ENCODE results near the gene TCF20.

The TCF20 gene

DNA sequence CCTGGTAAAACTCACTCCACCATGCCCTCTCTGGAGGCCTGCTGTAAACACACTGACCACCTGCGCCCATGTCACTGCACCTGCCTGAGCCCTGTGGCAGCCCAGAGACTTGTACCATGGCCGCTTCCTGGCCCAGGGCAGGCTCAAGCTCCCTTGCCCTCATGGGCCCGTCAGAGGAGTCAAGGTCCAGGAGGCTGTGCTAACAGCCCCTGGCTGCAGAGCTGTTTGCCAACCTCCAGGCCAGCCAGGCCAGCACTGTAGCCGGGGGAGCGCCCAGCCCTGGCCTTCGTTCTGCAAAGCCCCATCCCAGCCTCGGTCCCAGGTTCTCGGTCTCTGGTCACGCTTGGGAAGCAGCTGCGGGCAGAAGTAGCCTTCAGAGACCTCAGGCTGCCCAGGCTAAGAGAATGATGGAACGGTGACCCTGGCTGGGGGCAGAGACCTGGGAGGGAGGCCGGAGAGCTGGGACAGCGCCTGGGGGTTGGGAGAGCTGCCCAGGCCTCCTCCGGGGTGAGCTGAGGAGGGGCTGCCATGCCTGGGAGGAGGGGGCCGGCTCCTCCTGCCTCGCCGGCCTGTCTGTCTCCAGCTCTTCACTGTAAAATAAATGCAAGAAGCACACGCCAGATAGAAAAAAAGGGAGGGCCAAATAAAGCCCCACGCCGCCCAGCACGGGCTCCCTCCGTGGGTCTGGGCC is 11.9 kb upstream of the TCF20 start:
- DNase-seq (ENCODE audit: low read depth, low spot score) = no peak

DNA sequence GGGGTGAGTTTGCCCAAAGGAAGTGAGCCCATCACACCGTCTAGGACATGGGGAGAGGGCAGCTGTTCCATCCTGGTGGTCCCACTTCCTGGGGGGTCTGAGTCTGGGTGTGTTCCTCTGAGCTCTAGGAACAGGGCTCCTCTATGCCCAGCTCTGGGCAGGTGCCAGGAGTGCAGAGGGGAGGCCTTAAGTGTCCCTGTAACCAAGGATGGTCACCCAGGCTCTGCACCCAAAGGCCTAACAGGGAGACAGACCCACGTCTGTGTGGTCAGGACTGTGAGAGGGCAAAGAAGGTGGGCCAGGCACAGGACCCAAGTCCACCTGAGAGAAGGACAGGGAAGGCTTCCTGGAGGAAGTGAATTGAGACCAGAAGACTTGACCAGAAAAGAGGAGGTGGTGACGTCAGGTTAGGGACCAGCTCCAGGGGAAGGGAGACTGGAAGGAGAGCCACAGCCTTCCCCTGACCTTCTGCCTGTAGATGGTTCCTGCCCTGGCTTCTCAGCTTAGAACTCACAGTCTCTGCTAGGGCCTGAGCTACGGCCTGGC is 11.3 kb upstream of the TCF20 start:
- no peak for DNase-seq (ENCODE audit: low read depth, low spot score)

DNA sequence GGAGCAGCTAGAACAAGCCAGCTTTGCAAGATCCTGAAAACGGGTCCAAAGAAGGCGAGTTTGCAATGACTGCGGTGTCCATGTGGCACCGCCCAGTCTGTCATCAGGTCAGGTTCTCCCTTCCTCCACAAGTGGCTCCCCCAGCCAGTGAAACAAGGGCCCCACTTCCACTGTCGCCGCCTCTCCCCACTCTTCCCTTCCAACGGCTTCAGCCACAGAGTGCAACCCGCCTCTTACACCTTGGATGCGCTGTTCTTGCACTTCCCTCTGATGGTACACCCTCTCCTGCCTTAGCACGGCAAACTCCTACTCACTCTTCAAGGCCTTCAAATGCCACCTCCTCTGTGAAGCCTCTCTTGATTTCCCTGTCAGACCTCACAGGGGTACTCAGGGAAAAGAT is 10.8 kb upstream of the TCF20 start:
- no peak for DNase-seq (ENCODE audit: low read depth, low spot score)

DNA sequence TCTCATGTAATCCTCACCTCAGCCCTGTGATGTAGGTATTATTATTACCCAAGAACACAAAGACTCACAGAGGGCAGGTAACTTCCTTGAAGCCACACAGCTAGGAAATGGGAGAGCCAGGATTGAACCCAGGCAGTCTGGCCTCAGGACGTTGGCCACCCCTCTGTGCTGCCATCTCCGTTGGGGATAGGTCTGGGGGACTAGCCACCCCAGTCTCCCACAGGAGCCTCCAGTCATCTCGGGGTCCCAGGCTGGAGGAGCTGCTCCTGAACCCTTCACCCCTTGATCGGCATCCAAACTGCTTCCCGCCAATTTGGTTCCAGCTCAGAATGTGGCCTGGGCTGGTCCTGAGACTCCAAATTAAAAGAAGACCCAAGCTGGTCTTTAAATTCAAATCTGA is 10.4 kb upstream of the TCF20 start:
- DNase-seq (ENCODE audit: low read depth, low spot score) = no peak

DNA sequence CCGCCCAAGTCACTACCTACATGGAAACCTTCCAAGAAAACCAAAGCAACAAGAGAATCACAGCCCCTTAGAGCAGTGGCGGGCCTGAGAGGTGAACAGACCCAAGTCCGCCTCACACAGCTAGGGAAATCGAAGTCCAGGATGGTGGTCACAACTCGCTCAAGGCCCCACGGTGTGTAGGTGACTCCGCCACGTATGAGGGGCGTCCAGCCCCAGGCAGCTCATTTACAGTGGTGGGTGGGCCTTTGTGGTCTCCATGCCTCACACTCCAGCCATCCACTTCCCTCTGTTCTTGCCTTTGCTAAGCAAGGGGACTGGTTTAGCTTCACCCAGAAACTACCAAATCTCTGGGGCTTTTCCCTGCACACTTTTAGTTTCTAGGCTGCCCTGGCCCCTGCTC is 9.7 kb upstream of the TCF20 start:
- no peak for DNase-seq (ENCODE audit: low read depth, low spot score)

DNA sequence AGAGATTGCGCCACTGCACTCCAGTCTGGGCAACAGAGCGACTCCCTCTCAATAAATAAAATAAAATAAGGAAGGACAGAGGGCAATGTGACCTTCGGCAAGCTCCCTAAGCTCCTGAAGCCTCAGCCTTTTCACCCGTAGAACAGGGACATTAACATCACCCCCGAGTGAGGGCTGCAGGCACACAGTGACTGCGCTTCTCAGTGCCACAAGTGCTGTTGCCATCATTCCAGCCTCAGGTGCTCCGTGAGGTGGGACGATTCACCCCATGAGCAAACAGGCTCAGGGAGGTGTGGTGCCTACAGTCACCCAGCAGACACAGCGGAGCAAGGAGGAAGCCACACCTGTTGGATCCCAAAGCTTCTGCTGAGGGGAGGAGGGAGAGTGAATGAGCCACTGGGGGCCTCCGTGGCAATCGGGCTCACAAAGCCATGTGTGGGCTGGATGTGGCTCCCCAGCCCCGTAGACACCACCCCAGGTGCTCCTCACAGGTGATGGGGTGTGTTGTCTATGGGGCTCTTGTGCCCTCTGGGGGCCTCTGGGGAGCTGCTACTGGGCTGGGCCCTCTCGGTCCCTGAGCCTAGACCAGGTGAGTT is 9.1 kb upstream of the TCF20 start:
- DNase-seq (ENCODE audit: low read depth, low spot score) = no peak

DNA sequence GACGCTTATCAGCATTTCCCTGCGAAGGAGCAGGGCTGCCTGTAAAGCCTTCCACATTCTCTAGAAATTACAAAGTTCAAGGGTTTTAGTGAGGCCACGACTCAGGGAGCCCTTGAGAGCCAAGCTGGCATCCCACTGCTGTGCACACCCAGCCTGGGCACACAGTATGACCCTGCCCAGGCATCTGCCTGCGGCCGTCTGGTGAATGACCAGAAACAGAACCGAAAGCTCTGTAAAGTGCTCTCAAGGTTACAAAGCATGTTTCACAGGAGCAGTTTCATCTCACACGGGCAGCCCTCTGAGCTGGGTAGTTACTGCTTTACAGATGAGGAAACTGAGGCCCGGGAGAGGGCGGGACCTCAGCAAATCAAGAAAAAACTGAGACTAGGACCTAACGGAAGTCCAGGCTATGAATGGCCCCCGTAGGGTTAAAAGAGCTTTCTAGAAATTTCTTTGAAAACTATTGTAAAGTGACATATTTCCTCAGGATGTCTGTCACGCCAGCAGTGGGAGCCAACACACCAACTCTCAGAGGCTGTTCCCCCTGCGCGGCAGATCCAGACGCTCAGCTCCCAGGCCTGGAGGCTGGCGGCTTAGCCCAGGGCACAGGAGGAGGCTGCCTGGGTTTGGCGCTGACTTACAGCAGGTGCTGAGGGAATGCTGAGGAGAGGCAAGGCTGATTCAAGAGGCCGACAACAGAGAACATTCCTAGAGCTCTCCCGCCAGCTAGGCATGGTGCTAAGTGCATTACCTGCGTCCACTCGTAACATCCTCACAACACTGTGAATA is 7.7 kb upstream of the TCF20 start:
- peak; percentile 81 for DNase-seq (ENCODE audit: low read depth, low spot score)

DNA sequence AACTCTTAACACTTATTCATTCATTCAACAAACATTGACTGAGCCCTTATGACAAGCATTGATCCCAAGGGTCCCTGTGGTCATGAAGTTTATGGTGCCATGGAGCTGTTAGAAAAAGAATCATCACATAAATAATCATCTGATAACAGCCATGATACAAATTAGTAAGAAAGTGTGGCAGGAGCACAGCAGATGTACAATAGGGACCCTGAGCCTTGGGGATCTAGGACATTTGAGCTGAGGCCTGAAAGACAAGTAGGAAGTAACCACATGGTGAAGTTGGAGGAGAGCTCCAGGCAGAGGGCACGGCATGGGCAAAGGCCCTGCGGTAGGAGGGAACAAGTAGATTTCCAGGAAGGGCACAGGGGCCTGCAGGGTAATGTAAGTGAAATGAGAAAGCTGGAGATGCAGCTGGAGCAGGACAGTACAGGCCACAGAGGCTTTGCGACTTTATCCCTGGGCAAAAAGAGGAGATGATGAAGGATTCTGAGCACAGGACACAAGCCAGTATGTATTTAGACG is 6.8 kb upstream of the TCF20 start:
- no peak for DNase-seq (ENCODE audit: low read depth, low spot score)

DNA sequence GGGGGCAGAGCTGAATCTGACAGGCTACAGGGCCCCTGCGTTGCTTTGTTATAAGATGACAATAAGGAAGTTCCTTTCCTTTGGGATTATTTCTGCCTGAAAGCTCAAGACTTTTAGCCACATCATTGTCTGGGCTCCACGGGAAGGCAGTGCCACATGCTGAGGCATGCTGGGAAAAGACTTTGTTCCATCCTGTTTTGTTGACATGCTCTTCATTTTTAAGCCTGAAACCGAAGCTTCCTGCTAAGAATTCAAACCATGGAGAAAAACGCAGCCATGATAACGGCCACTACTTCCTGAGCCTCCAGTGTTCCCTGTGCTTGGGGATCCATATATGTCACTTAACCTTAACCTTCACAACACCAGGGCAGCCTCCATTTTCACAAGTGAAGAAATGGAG is 5.5 kb upstream of the TCF20 start:
- DNase-seq (ENCODE audit: low read depth, low spot score) = peak; percentile 34

DNA sequence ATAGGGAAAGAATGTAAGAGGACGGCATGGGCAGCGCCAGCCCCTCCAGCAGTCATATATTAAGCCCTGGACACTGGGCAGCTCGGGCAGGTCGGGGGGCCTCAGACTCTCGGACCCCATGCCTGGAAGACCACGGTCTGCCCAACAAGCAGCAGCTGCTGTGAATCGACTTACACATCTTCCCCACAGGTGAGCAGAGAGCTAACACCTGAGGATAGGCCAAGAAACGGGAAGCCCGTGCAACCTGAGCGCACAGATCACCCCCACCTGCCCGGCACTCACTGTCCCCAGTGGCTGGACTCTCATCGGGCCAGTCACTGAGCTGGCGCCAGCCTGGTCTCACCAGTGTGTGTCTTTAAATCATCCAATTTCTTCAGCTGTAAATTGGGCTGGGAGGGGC is 4.7 kb upstream of the TCF20 start:
- no peak for DNase-seq (ENCODE audit: low read depth, low spot score)

DNA sequence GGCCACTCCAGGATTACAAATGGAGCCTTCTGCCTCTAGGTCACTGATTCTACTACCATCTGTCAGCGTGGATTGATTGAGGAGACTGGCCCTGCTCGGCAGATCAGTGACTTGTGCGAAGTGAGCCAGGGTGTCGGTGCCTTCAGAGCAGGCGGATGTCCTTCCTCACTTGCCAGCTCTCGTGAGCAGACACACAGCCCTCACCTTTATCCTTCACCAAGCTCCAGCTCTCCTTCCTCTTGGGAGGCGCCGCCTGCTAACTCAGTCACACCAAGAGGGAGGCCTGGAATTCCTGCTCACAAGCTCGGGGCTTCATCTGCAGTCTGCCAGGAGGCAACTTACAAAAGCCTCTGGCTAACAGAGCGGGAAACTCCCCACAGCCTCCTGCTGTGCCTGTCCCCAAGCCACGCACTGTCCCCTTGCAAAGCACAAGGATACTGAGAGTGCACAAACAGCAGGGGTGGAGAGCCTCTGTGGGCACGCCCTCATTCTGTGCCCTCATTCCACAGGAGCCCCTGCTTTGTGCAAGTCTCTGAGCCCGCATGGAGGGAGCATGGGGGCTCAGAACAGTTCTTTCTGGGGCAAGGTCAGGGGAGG is 3.5 kb upstream of the TCF20 start:
- peak; percentile 84 for DNase-seq (ENCODE audit: low read depth, low spot score)

DNA sequence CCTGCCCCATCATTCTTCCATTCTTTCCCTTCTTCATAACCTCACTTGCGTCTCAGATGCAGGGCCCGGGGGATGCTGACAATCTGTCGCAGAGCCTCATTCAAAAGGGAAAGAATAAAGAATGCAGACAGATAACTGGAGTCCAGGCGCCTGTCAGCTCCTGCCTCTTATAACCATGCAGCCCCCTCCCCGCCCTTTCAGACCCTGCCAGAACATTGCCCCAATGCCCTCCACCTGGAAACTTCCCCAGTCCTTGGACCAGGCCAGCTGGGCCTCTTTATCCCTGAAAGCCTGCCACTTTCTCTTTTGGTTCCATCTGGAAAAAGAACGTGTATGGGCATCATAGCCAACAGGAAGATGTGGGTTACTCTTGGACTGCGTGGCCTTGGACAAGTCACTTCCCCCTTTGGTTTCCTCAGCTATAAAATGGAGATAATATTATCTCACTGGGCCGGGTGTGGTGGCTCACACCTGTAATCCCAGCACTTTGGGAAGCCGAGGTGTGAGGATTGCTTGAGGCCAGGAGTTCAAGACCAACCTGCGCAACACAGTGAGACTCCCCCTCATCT is 2.1 kb upstream of the TCF20 start:
- no peak for DNase-seq (ENCODE audit: low read depth, low spot score)

DNA sequence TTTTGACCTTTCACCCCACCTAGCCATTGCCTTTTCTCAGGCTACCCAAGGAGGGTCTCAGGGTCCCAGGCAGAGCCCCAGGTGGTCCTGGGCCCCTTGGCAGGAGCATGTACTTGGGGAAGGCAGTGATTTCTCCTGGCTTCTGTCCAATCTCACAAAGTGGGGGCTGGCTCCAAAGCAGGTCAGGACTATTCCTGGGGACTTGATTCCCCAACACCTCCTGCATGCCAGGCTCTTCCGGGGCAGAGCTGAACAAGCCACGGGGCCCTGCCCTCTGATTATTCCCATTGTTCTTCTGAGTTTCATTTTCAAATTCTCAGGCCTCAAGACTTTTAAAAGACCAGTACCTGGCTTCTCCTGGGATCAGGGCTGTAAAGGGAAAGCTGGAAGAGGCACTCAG is 1.5 kb upstream of the TCF20 start:
- DNase-seq (ENCODE audit: low read depth, low spot score) = no peak

DNA sequence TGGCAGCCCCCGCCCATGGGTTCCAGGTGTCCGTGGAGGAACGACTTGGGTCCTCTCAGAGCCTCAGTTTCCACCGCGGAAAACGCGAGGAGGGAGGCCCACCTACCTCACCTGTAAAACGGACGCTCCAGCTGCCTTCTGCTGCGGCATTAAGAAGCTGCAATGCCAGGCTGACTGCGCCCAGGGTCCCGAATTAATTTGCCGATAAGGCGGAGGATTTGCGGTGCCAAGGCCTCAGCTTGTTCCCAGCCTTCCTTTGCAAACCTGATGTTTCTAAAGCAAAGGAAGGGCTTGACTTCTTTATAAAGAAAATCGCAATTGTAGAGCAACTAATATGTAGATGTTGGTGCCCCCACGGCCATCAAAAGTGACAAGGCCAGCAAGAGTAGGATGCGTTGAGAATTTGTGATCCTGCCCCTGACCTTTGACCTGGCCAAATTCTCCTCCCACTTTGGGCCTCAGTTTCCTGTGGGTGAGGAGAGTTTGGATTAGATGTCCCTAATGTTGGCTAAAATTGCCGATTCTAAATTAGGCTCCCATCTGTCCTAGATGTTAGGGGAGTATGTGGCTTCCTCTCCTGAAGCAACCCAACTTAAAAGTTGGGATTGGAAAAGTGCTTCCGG is 849 bp upstream of the TCF20 start:
- DNase-seq (ENCODE audit: low read depth, low spot score) = no peak

DNA sequence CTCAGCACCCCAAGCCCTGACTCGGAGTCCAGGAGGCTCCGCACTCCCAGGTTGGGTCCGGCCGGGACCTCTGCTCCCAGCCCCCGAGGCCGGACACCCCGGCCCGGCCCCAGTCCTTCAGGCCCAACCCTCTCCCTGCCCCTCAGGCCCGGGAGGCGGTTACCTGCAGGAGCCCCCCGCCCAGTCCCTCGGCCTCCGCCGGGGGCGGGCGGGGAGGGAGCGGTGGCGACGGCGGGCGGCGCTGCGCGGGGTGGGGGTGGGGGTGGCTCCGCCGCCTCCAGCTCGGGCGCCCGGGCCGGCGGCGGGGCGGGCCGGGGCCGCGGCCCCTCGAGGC is 310 bp downstream of the TCF20 start:
- no peak for DNase-seq (ENCODE audit: low read depth, low spot score)

DNA sequence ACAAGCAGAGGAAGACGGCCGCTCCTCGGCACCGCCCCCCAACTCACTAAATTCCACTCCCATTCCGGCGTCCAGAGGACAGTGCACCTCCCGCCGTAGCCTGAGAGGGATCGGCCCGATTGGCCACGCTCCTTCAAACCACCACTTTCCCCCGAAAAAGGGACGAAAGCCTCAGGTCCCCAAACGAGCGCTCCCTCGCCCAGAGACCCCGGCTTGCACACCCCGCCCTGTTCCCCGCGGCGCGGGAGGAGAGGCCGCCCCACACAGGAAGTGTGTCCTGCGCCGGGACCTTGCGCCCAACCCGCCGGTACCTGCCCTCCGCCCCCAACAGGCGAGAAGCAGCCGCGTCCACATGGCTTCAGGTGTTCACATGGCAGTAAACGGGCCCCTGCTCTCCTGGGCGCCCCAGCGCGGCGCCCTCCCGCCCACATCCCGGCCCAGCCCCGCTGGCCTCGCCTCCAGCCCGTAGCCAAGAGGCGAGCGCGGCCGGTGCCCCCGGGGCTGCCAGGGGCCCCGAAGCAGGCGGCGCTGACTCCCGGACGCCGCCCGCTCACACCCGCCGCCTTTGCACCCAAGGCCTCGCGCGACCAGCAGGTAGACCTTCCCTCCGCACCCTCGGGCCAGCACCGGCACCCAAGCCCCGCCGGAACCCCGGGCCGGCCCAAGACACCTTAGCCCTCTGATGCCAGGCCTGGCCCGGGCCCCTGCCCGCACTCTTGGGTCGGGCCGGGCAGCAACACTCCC is 849 bp downstream of the TCF20 start:
- DNase-seq (ENCODE audit: low read depth, low spot score) = peak; percentile 83

DNA sequence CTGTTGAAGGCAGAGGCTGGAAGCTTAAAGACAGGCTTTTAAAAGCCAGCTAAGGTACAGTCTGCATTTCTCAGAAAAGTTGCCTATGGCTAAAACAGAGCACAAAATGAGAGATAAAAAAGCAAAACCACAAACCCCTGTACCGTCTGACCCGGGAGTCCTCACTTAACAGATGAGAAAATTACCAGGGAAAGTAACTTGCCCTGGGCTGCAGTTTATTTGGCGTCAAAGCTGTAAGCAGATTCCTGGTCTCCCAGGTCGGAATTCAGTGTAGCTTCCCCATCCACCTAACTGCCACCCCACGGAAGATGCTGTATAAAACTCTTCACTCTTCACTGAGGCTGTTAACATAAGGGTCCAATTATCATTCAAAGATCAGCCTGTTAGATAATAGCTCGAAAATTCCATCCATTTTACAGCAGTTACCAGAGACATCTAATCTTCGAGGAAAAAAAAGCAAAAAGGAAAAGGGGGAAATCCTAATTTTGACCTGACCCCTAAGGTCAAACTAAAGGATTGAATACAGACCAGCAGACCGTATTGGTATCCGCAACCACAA is 1.5 kb downstream of the TCF20 start:
- DNase-seq (ENCODE audit: low read depth, low spot score) = peak; percentile 35

DNA sequence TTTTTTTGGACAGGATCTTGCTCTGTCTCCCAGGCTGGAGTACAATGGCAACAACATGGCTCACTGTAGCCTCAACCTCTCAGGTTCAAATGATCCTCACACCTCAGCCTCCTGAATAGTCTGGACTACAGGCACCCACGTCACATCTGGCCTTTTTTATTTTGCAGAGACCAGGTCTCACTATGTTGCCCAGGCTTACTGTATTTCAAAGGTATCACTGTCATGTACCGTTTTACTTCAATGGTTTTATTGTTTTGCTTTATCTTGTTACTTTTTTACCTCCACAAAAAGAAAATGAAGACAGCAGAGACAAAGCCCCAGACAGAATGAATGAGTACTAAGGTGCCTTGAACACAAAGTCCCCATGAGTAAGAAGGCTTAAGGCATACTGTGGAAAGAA is 5.1 kb downstream of the TCF20 start:
- no peak for DNase-seq (ENCODE audit: low read depth, low spot score)

DNA sequence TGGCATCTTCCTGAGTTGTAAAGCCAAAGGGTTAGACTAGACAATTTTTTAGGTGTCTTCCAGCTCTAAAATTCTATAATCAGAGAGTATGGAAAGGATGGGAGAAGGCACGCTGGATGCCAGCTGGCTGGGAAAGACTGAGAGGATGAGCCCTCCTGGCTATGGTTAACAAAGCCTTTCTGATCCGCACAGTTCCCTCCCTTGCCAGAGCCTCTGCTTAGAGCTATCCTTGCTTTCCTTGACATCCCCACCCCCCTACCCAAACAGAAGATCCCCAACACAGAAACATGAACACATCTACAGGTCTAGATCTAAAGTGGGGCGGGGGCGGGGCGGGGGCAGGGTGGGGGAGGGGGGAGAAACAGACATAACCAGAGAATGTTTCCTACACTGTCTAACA is 6.5 kb downstream of the TCF20 start:
- DNase-seq (ENCODE audit: low read depth, low spot score) = no peak

DNA sequence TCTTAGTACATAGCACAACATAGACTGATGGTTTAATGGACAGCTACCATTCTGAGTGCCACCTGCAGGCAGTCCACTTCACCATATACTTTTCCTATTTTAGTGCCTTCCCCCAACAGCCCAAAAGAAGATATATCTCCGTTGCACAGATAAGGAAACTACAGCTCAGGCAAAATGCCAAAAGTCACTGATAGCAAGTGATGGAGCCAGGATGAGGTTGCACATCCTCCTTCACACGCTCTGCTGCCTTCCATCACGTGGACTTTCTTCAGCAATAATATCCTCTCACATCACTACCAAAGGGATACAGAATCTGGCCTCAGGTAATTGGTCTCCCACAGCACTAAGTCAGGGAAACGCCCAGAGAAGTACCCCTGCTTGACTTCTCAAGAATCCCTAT is 7.5 kb downstream of the TCF20 start:
- DNase-seq (ENCODE audit: low read depth, low spot score) = no peak
